HCT116 (cell line): ENCODE results near the gene ZCCHC24. TPM values are rescaled to one million over a fixed set of nuclear protein-coding genes. Genes with fewer than 3 reads are reported as not detected.

Experiments used
- ATAC-seq: fragments of 200-7000 bp; cut with Tn5 transposase; 2 replicates; pipeline ENCODE4 v1.9.1; 2020; ENCODE audit warnings: mild to moderate bottlenecking, moderate library complexity
- BruUV-seq: library from RNA; stranded (reverse); fragments of 400-500 nt; replicated peaks from 2 replicates; lab custom pipeline; 2021; lab: Mats Ljungman, UMichigan
- CTCF ChIA-PET: fragments of 300-600 bp; sonication (Branson Sonifier 250); formaldehyde crosslinking; loops from one replicate; lab custom pipeline; 2021; ENCODE audit warnings: antibody characterized with exemption; lab: Charles Lee
- POLR2A ChIA-PET: fragments of 300-600, 350-600 bp; sonication (Branson Sonifier 250); formaldehyde crosslinking; loops from one replicate; lab custom pipeline; 2021; ENCODE audit warnings: antibody characterized with exemption; lab: Charles Lee
- RAD21 ChIA-PET, 2 experiments: fragments of 300-600 bp; sonication (Branson Sonifier 250); formaldehyde crosslinking; loops; one replicate each; lab custom pipeline; 2023; ENCODE audit warnings: low total read pairs in 2 of 2; ENCODE audit not compliant: uncharacterized antibody in 2 of 2, unreplicated experiment in 2 of 2, low non-redundant PET in 1 of 2; lab: Charles Lee
- DNase-seq: peaks from one replicate; pipeline ENCODE4 v3.0.0-alpha.2; 2010; ENCODE audit warnings: low read depth, low spot score
- H2AFZ ChIP-seq: fragments of 200-600 bp; shearing (Covaris generic), sonication (generic); 2 replicates; pipeline ENCODE4 v1.6.1; 2017; ENCODE audit warnings: low read depth, mixed run types, mixed read lengths, antibody characterized with exemption, low read length; ENCODE audit not compliant: poor library complexity, severe bottlenecking
- H3K27ac ChIP-seq: 2 replicates; pipeline ENCODE4 v1.5.1; 2012; ENCODE audit warnings: low read depth, low read length
- H3K27me3 ChIP-seq: fragments of 200-600 bp; sonication (generic); 2 replicates; pipeline ENCODE4 v1.6.1; 2016; ENCODE audit warnings: mixed run types, low read length, mixed read lengths; ENCODE audit not compliant: insufficient read depth
- H3K36me3 ChIP-seq, 2 experiments: fragments of 200-500 bp in 1 of 2; fragments of 200-600 bp in 1 of 2; sonication (Bioruptor generic) in 1 of 2; sonication (generic) in 1 of 2; 2 replicates each; pipeline versions ENCODE4 v1.5.1 to v1.6.1; 2014 to 2016; ENCODE audit warnings: low read length in 2 of 2, inconsistent platforms in 1 of 2, mixed read lengths in 1 of 2, mixed run types in 1 of 2; ENCODE audit not compliant: insufficient read depth in 2 of 2, control insufficient read depth in 1 of 2
- H3K4me1 ChIP-seq, 2 experiments: fragments of 200-600 bp in 1 of 2; sonication (generic) in 1 of 2; 2 replicates each; pipeline versions ENCODE4 v1.5.1 to v1.6.1; 2012 to 2017; ENCODE audit warnings: low read length in 2 of 2, inconsistent platforms in 1 of 2, mild to moderate bottlenecking in 1 of 2, mixed read lengths in 1 of 2, mixed run types in 1 of 2, moderate library complexity in 1 of 2; ENCODE audit not compliant: insufficient read depth in 2 of 2, control insufficient read depth in 1 of 2
- H3K4me2 ChIP-seq: fragments of 200-600 bp; sonication (generic); 2 replicates; pipeline ENCODE4 v1.6.1; 2017; ENCODE audit warnings: mixed run types, low read length, mixed read lengths
- H3K4me3 ChIP-seq, 2 experiments: fragments of 200-600 bp in 1 of 2; sonication (generic) in 1 of 2; replicated peaks in 1 of 2; 2 replicates each; pipeline ENCODE4 v1.5.1; 2011 to 2016; ENCODE audit warnings: low read length in 2 of 2, control low read depth in 1 of 2, low read depth in 1 of 2, mild to moderate bottlenecking in 1 of 2, mixed read lengths in 1 of 2, mixed run types in 1 of 2
- H3K79me2 ChIP-seq: fragments of 200-600 bp; sonication (generic); 2 replicates; pipeline ENCODE4 v1.6.1; 2017; ENCODE audit warnings: mild to moderate bottlenecking, mixed run types, low read length, moderate library complexity, mixed read lengths; ENCODE audit not compliant: insufficient read depth
- H3K9ac ChIP-seq: fragments of 200-600 bp; sonication (generic); 2 replicates; pipeline ENCODE4 v1.6.1; 2016; ENCODE audit warnings: low read length, mixed read lengths
- H3K9me2 ChIP-seq: fragments of 200-600 bp; sonication (generic), shearing (Covaris generic); 2 replicates; pipeline ENCODE4 v1.6.1; 2017; ENCODE audit warnings: mixed run types, mild to moderate bottlenecking, moderate library complexity; ENCODE audit not compliant: insufficient read depth
- H3K9me3 ChIP-seq, 2 experiments: fragments of 200-500 bp in 1 of 2; fragments of 200-600 bp in 1 of 2; sonication (Bioruptor generic) in 1 of 2; sonication (generic) in 1 of 2; 2 replicates each; pipeline ENCODE4 v1.6.1; 2014 to 2017; ENCODE audit warnings: low read length in 2 of 2, mixed read lengths in 2 of 2, inconsistent platforms in 1 of 2, low read depth in 1 of 2, mild to moderate bottlenecking in 1 of 2, mixed run types in 1 of 2, moderate library complexity in 1 of 2; ENCODE audit not compliant: control insufficient read depth in 1 of 2, insufficient read depth in 1 of 2
- H4K20me1 ChIP-seq: fragments of 200-600 bp; sonication (generic), shearing (Covaris generic); 2 replicates; pipeline ENCODE4 v1.6.1; 2017; ENCODE audit warnings: mixed run types, mild to moderate bottlenecking, moderate library complexity; ENCODE audit not compliant: insufficient read depth
- FOSL1 ChIP-seq: IDR thresholded peaks from 2 replicates; pipeline ENCODE4 v1.6.1; 2012; ENCODE audit warnings: low read depth
- RAD21 ChIP-seq: IDR thresholded peaks from 2 replicates; pipeline ENCODE4 v1.6.1; 2012; ENCODE audit warnings: low read depth, mild to moderate bottlenecking
- SIN3A ChIP-seq: IDR thresholded peaks from 2 replicates; pipeline ENCODE4 v1.6.1; 2012; ENCODE audit warnings: low read depth
- SP1 ChIP-seq: IDR thresholded peaks from 2 replicates; pipeline ENCODE4 v1.6.1; 2012; ENCODE audit warnings: low read depth
- TCF7L2 ChIP-seq: IDR thresholded peaks from 2 replicates; pipeline ENCODE4 v1.7.0; 2011; ENCODE audit warnings: borderline replicate concordance, inconsistent platforms; ENCODE audit not compliant: insufficient read depth, insufficient read length; ENCODE audit errors: extremely low read depth
- ZNF274 ChIP-seq: fragments of 200-500 bp; sonication (Bioruptor generic); IDR thresholded peaks from 2 replicates; pipeline ENCODE4 v1.6.1; 2014; ENCODE audit warnings: mild to moderate bottlenecking, low read depth, low read length, inconsistent platforms
- intact Hi-C: fragments of 100-400 bp; cut with micrococcal nuclease; formaldehyde crosslinking; loops from 2 replicates; pipeline ENCODE4 v1.10.0; 2022
- total RNA-seq: library from RNA; stranded (reverse); gene quantifications from one replicate; pipeline ENCODE4 v1.2.1, GENCODE V29; 2021; ENCODE audit not compliant: unreplicated experiment
- TF ChIP-seq, protein P1 (sequence below), 3 experiments: fragments of 200-600 bp in 1 of 3; sonication (generic) in 1 of 3; IDR thresholded peaks in 2 of 3; conservative IDR thresholded peaks in 1 of 3; 2 replicates each; pipeline ENCODE4 v1.5.1; 2012 to 2017; ENCODE audit warnings: low read depth in 2 of 3, low read length in 2 of 3, antibody characterized with exemption in 1 of 3, borderline replicate concordance in 1 of 3, control low read depth in 1 of 3, mild to moderate bottlenecking in 1 of 3, mixed read lengths in 1 of 3, mixed run types in 1 of 3, moderate library complexity in 1 of 3; ENCODE audit not compliant: insufficient read depth in 1 of 3

ZCCHC24 gene
- total RNA-seq, 1 experiment from 2014 or later, result 7.0 TPM

GRCh38 chr10:79477456-79477855 lies 32.0 kb upstream of the ZCCHC24 start:
- Histone ChIP-seq H3K27ac (no peak overlapping the region), H4K20me1 (no peaks in the 10 kb centered on the region), H3K36me3 (no peaks in the 10 kb centered on the region), H3K4me3 (no peak overlapping the region), H3K9ac (no peak overlapping the region), H3K9me2 (no peaks in the 10 kb centered on the region), H3K27me3 (no peaks in the 10 kb centered on the region), H3K79me2 (no peaks in the 10 kb centered on the region), H3K9me3 (no peaks in the 10 kb centered on the region), H3K4me1 (no peaks in the 10 kb centered on the region), H3K4me2 (no peak overlapping the region), H2AFZ (no peak overlapping the region)
- DNase-seq, result no peak
- ChIA-PET POLR2A (no interaction called here), CTCF (interaction anchor here (0.9 to 1.6 kb wide), 2 partner anchors 10 to 11 kb away, joined by 3 to 9 read pairs; no protein-coding TSS in a partner anchor), RAD21 (no interaction called here)
- intact Hi-C loops, result no loop called here
- BruUV-seq, result no TSS peak
- no peak for ATAC-seq
- no peak for TF ChIP-seq TCF7L2
- TF ChIP-seq SIN3A, result no peak
- no peak for TF ChIP-seq SP1
- no peak for TF ChIP-seq ZNF274

GRCh38 chr10:79476645-79477044 lies 31.2 kb upstream of the ZCCHC24 start:
- Histone ChIP-seq H3K9me3 (no peaks in the 10 kb centered on the region), H3K27ac (no peak overlapping the region), H3K36me3 (no peaks in the 10 kb centered on the region), H3K4me3 (no peak overlapping the region), H3K9me2 (no peaks in the 10 kb centered on the region), H2AFZ (no peak overlapping the region), H3K9ac (no peak overlapping the region), H3K27me3 (no peaks in the 10 kb centered on the region), H3K4me2 (no peak overlapping the region), H3K4me1 (no peaks in the 10 kb centered on the region), H4K20me1 (no peaks in the 10 kb centered on the region), H3K79me2 (no peaks in the 10 kb centered on the region)
- ChIA-PET CTCF (interaction anchor here (0.8 to 1.9 kb wide), 4 partner anchors 9 to 102 kb away, joined by 3 to 9 read pairs (median 7); no protein-coding TSS in a partner anchor), POLR2A (no interaction called here), RAD21 (no interaction called here)
- TF ChIP-seq ZNF274, result no peak
- TF ChIP-seq, protein P1, sequence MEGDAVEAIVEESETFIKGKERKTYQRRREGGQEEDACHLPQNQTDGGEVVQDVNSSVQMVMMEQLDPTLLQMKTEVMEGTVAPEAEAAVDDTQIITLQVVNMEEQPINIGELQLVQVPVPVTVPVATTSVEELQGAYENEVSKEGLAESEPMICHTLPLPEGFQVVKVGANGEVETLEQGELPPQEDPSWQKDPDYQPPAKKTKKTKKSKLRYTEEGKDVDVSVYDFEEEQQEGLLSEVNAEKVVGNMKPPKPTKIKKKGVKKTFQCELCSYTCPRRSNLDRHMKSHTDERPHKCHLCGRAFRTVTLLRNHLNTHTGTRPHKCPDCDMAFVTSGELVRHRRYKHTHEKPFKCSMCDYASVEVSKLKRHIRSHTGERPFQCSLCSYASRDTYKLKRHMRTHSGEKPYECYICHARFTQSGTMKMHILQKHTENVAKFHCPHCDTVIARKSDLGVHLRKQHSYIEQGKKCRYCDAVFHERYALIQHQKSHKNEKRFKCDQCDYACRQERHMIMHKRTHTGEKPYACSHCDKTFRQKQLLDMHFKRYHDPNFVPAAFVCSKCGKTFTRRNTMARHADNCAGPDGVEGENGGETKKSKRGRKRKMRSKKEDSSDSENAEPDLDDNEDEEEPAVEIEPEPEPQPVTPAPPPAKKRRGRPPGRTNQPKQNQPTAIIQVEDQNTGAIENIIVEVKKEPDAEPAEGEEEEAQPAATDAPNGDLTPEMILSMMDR (IDR thresholded peaks at IDR 0.05 in 2 of 3, conservative IDR thresholded peaks at IDR 0.05 in 1 of 3; ENCODE audit: borderline replicate concordance in 1 of 3, insufficient read depth in 1 of 3, low read depth in 2 of 3, low read length in 2 of 3), result no peak
- TF ChIP-seq RAD21, result no peak
- no peak for TF ChIP-seq FOSL1
- intact Hi-C loops, result no loop called here
- BruUV-seq, result no TSS peak
- ATAC-seq, result no peak
- no peak for DNase-seq
